Adipocyte (in vitro differentiated cells): Measurements from ENCODE around the gene GNAT3.

ENCODE experiments used
- DNase-seq: peaks from one replicate; pipeline ENCODE4 v3.0.0-alpha.2; 2015; ENCODE audit warnings: low read depth
- H3K27me3 ChIP-seq: replicated peaks from 2 replicates; pipeline ENCODE4 v1.7.0; 2013; ENCODE audit warnings: mild to moderate bottlenecking, low read length, moderate library complexity; ENCODE audit not compliant: control insufficient read depth, insufficient read depth
- H3K36me3 ChIP-seq: 2 replicates; pipeline ENCODE4 v1.7.0; 2013; ENCODE audit warnings: low read length, mild to moderate bottlenecking, moderate library complexity; ENCODE audit not compliant: control insufficient read depth, insufficient read depth, severe bottlenecking
- H3K4me1 ChIP-seq: 2 replicates; pipeline ENCODE4 v1.7.0; 2013; ENCODE audit warnings: mild to moderate bottlenecking, low read length, moderate library complexity; ENCODE audit not compliant: control insufficient read depth, insufficient read depth
- H3K4me3 ChIP-seq: 2 replicates; pipeline ENCODE4 v1.7.0; 2013; ENCODE audit warnings: mild to moderate bottlenecking, low read length, moderate library complexity
- H3K9ac ChIP-seq: 2 replicates; pipeline ENCODE4 v1.7.0; 2013; ENCODE audit warnings: mild to moderate bottlenecking, low read length, moderate library complexity
- H3K9me3 ChIP-seq: 2 replicates; pipeline ENCODE4 v1.7.0; 2013; ENCODE audit warnings: mild to moderate bottlenecking, low read length, moderate library complexity; ENCODE audit not compliant: control insufficient read depth

The GNAT3 gene

GRCh38 chr7:80415114-80415513 is 96.8 kb downstream of the GNAT3 start:
- no peaks in the 10 kb centered on the region for H3K9me3 ChIP-seq
- DNase-seq: no peak
- peaks cover 31% of the 10 kb centered on the region for H3K4me1 ChIP-seq
- H3K36me3 ChIP-seq: no peaks in the 10 kb centered on the region
- no peaks in the 10 kb centered on the region for H3K27me3 ChIP-seq
- no peak overlapping the region for H3K9ac ChIP-seq
- H3K4me3 ChIP-seq: no peak overlapping the region

DNA sequence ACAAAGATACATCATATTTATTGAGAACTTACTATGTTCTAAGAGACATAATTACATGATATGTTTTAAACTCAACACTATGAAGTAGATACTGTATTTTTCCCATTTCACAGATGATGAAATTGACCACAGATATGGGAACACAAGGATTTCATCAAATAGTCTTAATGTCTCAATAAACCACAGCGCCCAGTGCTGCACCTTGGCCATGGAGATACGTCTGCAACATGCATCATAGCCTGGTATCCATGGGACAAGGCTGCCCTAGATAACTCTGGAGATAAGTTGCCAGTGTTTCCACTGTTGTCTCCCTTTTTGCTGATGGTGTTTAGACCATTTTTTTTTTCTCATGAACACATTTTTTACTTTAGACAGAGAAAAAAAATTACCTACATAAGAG is 97.5 kb downstream of the GNAT3 start:
- DNase-seq: no peak
- no peaks in the 10 kb centered on the region for H3K9me3 ChIP-seq
- no peaks in the 10 kb centered on the region for H3K27me3 ChIP-seq
- peaks cover 33% of the 10 kb centered on the region for H3K4me1 ChIP-seq
- no peak overlapping the region for H3K4me3 ChIP-seq
- H3K9ac ChIP-seq: no peak overlapping the region
- H3K36me3 ChIP-seq: no peaks in the 10 kb centered on the region

DNA sequence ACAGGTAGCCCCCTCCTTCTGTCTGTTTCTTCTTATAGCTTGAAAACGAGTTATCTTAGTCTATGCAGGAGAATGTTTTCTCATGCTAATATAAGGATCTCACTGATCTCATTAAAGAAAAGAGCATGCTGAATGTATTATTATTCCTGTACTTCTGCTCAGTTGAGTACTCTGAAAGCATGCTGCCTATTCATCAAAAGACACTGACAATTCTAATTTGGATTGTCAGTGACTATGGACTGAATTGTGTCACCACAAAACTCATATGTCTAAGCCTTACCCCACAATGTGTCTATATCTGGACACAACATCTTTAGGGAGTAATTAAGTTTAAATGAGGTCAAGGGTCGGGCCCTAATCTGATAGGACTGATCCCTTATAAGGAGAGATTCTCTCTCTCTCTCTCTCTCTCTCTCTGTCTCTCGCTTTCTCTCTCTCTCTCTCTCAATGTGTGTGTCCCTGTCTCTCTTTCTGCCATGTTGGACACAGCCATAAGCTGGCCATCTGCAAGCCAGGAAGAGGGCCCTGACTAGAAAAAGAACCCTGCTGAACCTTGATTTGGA is 98.4 kb downstream of the GNAT3 start:
- no peak for DNase-seq
- H3K9ac ChIP-seq: no peak overlapping the region
- no peaks in the 10 kb centered on the region for H3K9me3 ChIP-seq
- H3K27me3 ChIP-seq: no peaks in the 10 kb centered on the region
- no peak overlapping the region for H3K4me3 ChIP-seq
- H3K36me3 ChIP-seq: no peaks in the 10 kb centered on the region
- H3K4me1 ChIP-seq: peaks cover 33% of the 10 kb centered on the region

DNA sequence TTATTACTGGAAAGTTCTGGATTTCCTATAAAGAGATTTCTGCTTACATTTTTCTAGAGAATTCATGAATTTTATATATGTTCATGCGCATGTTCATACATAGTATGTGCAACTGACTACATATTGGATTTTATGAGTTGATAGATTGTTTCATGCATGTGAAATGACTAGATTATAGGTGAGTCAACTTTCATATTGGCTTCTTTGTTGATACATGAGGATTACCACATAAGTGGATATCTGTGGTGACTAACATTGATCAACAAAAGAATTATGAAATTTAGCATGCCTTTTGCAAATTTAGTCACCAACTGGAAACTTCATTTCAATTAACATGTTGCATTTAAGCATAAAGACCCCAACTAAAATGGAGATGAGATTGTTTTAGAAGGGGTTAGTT is 99.0 kb downstream of the GNAT3 start:
- DNase-seq: peak; percentile 22
- Histone ChIP-seq H3K27me3 (no peaks in the 10 kb centered on the region), H3K36me3 (no peaks in the 10 kb centered on the region), H3K4me1 (peaks cover 33% of the 10 kb centered on the region), H3K4me3 (no peak overlapping the region), H3K9ac (no peak overlapping the region), H3K9me3 (no peaks in the 10 kb centered on the region)

DNA sequence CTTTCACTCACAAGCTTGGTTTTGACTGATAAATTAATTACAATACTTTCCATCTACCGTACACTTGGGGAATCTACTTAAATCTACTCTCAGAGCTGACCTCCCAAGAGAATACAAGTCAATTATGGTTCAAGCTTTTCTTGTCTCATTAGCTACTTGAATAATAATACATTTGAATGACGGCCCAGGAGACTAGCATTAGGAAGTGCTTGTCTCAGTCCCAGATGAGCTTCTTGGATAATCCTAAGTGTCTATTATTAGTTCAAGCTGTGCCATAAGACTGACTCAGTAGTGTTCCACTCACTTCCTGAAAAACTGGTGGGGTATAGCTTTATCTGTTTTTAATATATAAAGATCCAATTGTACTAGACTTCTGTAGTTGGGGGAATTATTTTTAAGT is 100.2 kb downstream of the GNAT3 start:
- DNase-seq: no peak
- Histone ChIP-seq H3K9me3 (no peaks in the 10 kb centered on the region), H3K27me3 (no peaks in the 10 kb centered on the region), H3K9ac (no peak overlapping the region), H3K36me3 (no peaks in the 10 kb centered on the region), H3K4me1 (peaks cover 33% of the 10 kb centered on the region), H3K4me3 (peak overlapping the region; percentile 48)

GRCh38 chr7:80410081-80410480 is 101.8 kb downstream of the GNAT3 start:
- no peak overlapping the region for H3K9ac ChIP-seq
- peaks cover 33% of the 10 kb centered on the region for H3K4me1 ChIP-seq
- H3K9me3 ChIP-seq: no peaks in the 10 kb centered on the region
- peak; percentile 27 for DNase-seq
- H3K4me3 ChIP-seq: no peak overlapping the region
- no peaks in the 10 kb centered on the region for H3K27me3 ChIP-seq
- no peaks in the 10 kb centered on the region for H3K36me3 ChIP-seq
